Mesendoderm (in vitro differentiated cells): Measurements from ENCODE around the gene GRK1.
"Not testable (repeated sequence)": the region's sequence is repeated elsewhere in the genome, so short reads cannot be mapped to it uniquely, and the experiment has no call there.

Source experiments
- DNase-seq: peaks from one replicate; pipeline ENCODE4 v3.0.0; 2013
- H2AK5ac ChIP-seq: 2 replicates; pipeline ENCODE4 v1.6.1; 2013; ENCODE audit warnings: low read length, inconsistent platforms
- H2BK120ac ChIP-seq: 2 replicates; pipeline ENCODE4 v1.6.1; 2013; ENCODE audit warnings: low read depth, mild to moderate bottlenecking, low read length, moderate library complexity, mixed read lengths
- H2BK15ac ChIP-seq: replicated peaks from 2 replicates; pipeline ENCODE4 v1.6.1; 2013; ENCODE audit warnings: low read depth, mild to moderate bottlenecking, moderate library complexity
- H2BK5ac ChIP-seq: 2 replicates; pipeline ENCODE4 v1.6.1; 2013; ENCODE audit warnings: low read length, inconsistent platforms
- H3K18ac ChIP-seq: 2 replicates; pipeline ENCODE4 v1.6.1; 2013; ENCODE audit warnings: mild to moderate bottlenecking, low read length, mixed read lengths
- H3K23ac ChIP-seq: one replicate; pipeline ENCODE4 v1.6.1; 2013; ENCODE audit warnings: low read length
- H3K27ac ChIP-seq: 2 replicates; pipeline ENCODE4 v1.5.1; 2013; ENCODE audit warnings: low read depth, mild to moderate bottlenecking, inconsistent platforms, low read length, moderate library complexity
- H3K27me3 ChIP-seq: 2 replicates; pipeline ENCODE4 v1.6.1; 2013; ENCODE audit warnings: low read length, control low read depth, mild to moderate bottlenecking, inconsistent platforms; ENCODE audit not compliant: insufficient read depth, poor library complexity
- H3K36me3 ChIP-seq: 2 replicates; pipeline ENCODE4 v1.6.1; 2013; ENCODE audit warnings: low read length, inconsistent platforms; ENCODE audit not compliant: control insufficient read depth, insufficient read depth
- H3K4ac ChIP-seq: one replicate; pipeline ENCODE4 v1.6.1; 2013; ENCODE audit warnings: low read depth, mild to moderate bottlenecking, low read length, moderate library complexity
- H3K4me1 ChIP-seq: 2 replicates; pipeline ENCODE4 v1.6.1; 2013; ENCODE audit warnings: low read depth, low read length, inconsistent platforms; ENCODE audit not compliant: control insufficient read depth
- H3K4me2 ChIP-seq: 2 replicates; pipeline ENCODE4 v1.6.1; 2013; ENCODE audit warnings: low read length
- H3K4me3 ChIP-seq: 2 replicates; pipeline ENCODE4 v1.5.1; 2013; ENCODE audit warnings: mild to moderate bottlenecking, low read length
- H3K56ac ChIP-seq: one replicate; pipeline ENCODE4 v1.6.1; 2013; ENCODE audit warnings: low read length
- H3K79me1 ChIP-seq: 2 replicates; pipeline ENCODE4 v1.6.1; 2013; ENCODE audit warnings: low read length, inconsistent platforms
- H3K79me2 ChIP-seq: 2 replicates; pipeline ENCODE4 v1.6.1; 2013; ENCODE audit warnings: mild to moderate bottlenecking, low read length; ENCODE audit not compliant: control insufficient read depth, insufficient read depth
- H3K9ac ChIP-seq: 2 replicates; pipeline ENCODE4 v1.6.1; 2013; ENCODE audit warnings: low read length, inconsistent platforms
- H4K5ac ChIP-seq: one replicate; pipeline ENCODE4 v1.6.1; 2013; ENCODE audit warnings: low read length
- H4K8ac ChIP-seq: one replicate; pipeline ENCODE4 v1.6.1; 2013; ENCODE audit warnings: low read depth, mild to moderate bottlenecking, control low read depth, low read length, moderate library complexity
- WGBS: extraction: QIAGEN DNeasy Blood & Tissue Kit; methylation state at CpG from one replicate; pipeline ENCODE4 v1.1.7; 2013; ENCODE audit warnings: low lambda C conversion rate, missing lambda C conversion rate; ENCODE audit not compliant: insufficient coverage; ENCODE audit errors: extremely low coverage; 5-methylcytosine and 5-hydroxymethylcytosine counted together

Gene GRK1

GRCh38 chr13:113752211-113752986, 85.4 kb downstream of the GRK1 start:
- not testable (repeated sequence) for H3K36me3 ChIP-seq, H3K23ac ChIP-seq, H3K27ac ChIP-seq, H3K18ac ChIP-seq, H4K8ac ChIP-seq, H4K5ac ChIP-seq, H3K4me3 ChIP-seq, H2BK120ac ChIP-seq, H3K9ac ChIP-seq, H3K79me2 ChIP-seq, DNase-seq, H3K56ac ChIP-seq, H3K4me2 ChIP-seq, H2BK15ac ChIP-seq, H3K79me1 ChIP-seq, H2BK5ac ChIP-seq, H3K4me1 ChIP-seq, H3K27me3 ChIP-seq, H2AK5ac ChIP-seq, H3K4ac ChIP-seq
- no CpG with 5 or more reads among the region's 78 CpGs for WGBS

GRCh38 chr13:113753171-113753570, 86.2 kb downstream of the GRK1 start:
- no peak overlapping the region for H3K9ac ChIP-seq

GRCh38 chr13:113754242-113754641, 87.2 kb downstream of the GRK1 start:
- no peak overlapping the region for H3K56ac ChIP-seq
- H3K27ac ChIP-seq, result no peak overlapping the region
- WGBS, result no CpG with 5 or more reads among the region's 7 CpGs

More at GRCh38 chr13:113753171-113753570, 86.2 kb downstream of the GRK1 start:
- Histone ChIP-seq H3K36me3 (no peaks in the 10 kb centered on the region), H3K27ac (no peak overlapping the region), H3K27me3 (peaks cover 2% of the 10 kb centered on the region), H4K5ac (no peak overlapping the region), H2BK15ac (no peak overlapping the region), H3K4me2 (no peak overlapping the region), H2BK5ac (no peak overlapping the region), H3K79me2 (no peaks in the 10 kb centered on the region), H3K79me1 (no peaks in the 10 kb centered on the region), H2AK5ac (no peak overlapping the region), H3K4me1 (no peaks in the 10 kb centered on the region), H2BK120ac (no peak overlapping the region), H3K56ac (no peak overlapping the region), H4K8ac (no peak overlapping the region), H3K4ac (no peak overlapping the region), H3K23ac (no peak overlapping the region), H3K18ac (no peak overlapping the region), H3K4me3 (no peak overlapping the region)
- WGBS, result no CpG with 5 or more reads among the region's 11 CpGs
- DNase-seq, result no peak

GRCh38 chr13:113754691-113755090, 87.7 kb downstream of the GRK1 start:
- WGBS, result no CpG with 5 or more reads among the region's 15 CpGs
- H3K23ac ChIP-seq, result no peak overlapping the region
- H3K27me3 ChIP-seq, result peaks cover 9% of the 10 kb centered on the region
- no peak overlapping the region for H3K56ac ChIP-seq
- H3K79me2 ChIP-seq, result no peaks in the 10 kb centered on the region
- H3K27ac ChIP-seq, result no peak overlapping the region
- no peak for DNase-seq
- no peak overlapping the region for H4K8ac ChIP-seq
- no peaks in the 10 kb centered on the region for H3K4me1 ChIP-seq
- no peak overlapping the region for H2BK5ac ChIP-seq
- H3K4me2 ChIP-seq, result no peak overlapping the region
- no peak overlapping the region for H2AK5ac ChIP-seq
- H2BK120ac ChIP-seq, result no peak overlapping the region
- no peak overlapping the region for H3K4ac ChIP-seq
- H3K9ac ChIP-seq, result no peak overlapping the region
- no peak overlapping the region for H4K5ac ChIP-seq
- no peak overlapping the region for H3K4me3 ChIP-seq
- H2BK15ac ChIP-seq, result no peak overlapping the region
- H3K36me3 ChIP-seq, result no peaks in the 10 kb centered on the region
- no peak overlapping the region for H3K18ac ChIP-seq
- H3K79me1 ChIP-seq, result no peaks in the 10 kb centered on the region

More at GRCh38 chr13:113754242-113754641, 87.2 kb downstream of the GRK1 start:
- Histone ChIP-seq H2BK120ac (no peak overlapping the region), H2AK5ac (no peak overlapping the region), H2BK15ac (no peak overlapping the region), H3K79me1 (no peaks in the 10 kb centered on the region), H4K5ac (no peak overlapping the region), H3K27me3 (peaks cover 5% of the 10 kb centered on the region), H3K79me2 (no peaks in the 10 kb centered on the region), H3K4me2 (no peak overlapping the region), H3K23ac (no peak overlapping the region), H3K4me3 (no peak overlapping the region), H4K8ac (no peak overlapping the region), H3K18ac (no peak overlapping the region), H3K36me3 (no peaks in the 10 kb centered on the region), H2BK5ac (no peak overlapping the region), H3K4ac (no peak overlapping the region), H3K4me1 (no peaks in the 10 kb centered on the region), H3K9ac (no peak overlapping the region)
- DNase-seq, result no peak

- H3K4ac ChIP-seq, result no peak overlapping the region
- no peak overlapping the region for H3K4me3 ChIP-seq
- no peaks in the 10 kb centered on the region for H3K36me3 ChIP-seq
- H3K27me3 ChIP-seq, result peaks cover 14% of the 10 kb centered on the region
- H3K23ac ChIP-seq, result no peak overlapping the region
- H3K18ac ChIP-seq, result no peak overlapping the region
- no peaks in the 10 kb centered on the region for H3K4me1 ChIP-seq
- no peak overlapping the region for H2BK5ac ChIP-seq
- H2AK5ac ChIP-seq, result no peak overlapping the region
- no peak overlapping the region for H3K9ac ChIP-seq
- H3K79me2 ChIP-seq, result no peaks in the 10 kb centered on the region
- no peak overlapping the region for H2BK15ac ChIP-seq
- H4K8ac ChIP-seq, result no peak overlapping the region
- DNase-seq, result no peak
- H3K56ac ChIP-seq, result no peak overlapping the region
- H3K79me1 ChIP-seq, result no peaks in the 10 kb centered on the region
- no CpG with 5 or more reads among the region's 20 CpGs for WGBS
- no peak overlapping the region for H2BK120ac ChIP-seq
- H3K27ac ChIP-seq, result no peak overlapping the region
- no peak overlapping the region for H3K4me2 ChIP-seq
- no peak overlapping the region for H4K5ac ChIP-seq
These were observed 89.5 kb downstream of the GRK1 start for GRCh38 chr13:113756441-113757097.
